Measurements from ENCODE around the gene XRN2. TPM values are rescaled to one million over a fixed set of nuclear protein-coding genes. Genes with fewer than 3 reads are reported as not detected.

The XRN2 gene
- total and polyA plus RNA-seq, 2 of the 13 experiments (the other 11 are each of a cell fraction or from before 2014, with no cell fraction given) = 90.3 to 171 TPM

DNA sequence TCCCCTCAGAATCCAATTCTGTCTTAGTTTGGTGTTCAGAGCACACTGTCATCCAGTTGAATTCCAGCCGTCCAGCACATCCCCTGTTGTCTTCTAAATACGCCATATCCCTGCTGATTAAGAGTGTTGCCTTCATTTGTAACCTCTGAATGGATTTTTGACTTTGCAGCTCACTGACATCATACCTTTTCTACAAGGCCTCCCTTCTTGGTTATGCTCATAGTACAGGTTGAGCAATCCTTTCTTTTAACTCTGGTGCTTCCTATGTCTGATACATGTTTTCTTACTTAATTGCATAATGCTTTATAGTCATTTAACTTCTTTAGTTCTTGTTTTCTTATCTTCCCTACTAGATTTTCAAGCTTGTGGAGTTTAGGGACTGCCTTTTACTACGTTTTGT lies 36.4 kb downstream of the XRN2 start (continued):
- TF ChIP-seq CREB1 (IDR thresholded peaks at IDR 0.05) (no peak), CREB1 (CRISPR knock-in tag; IDR thresholded peaks at IDR 0.05) (peak; percentile 69; the same call in 1 of the 2 replicates), ARNT (IDR thresholded peaks at IDR 0.05) (no peak), ELF3 (CRISPR knock-in tag; IDR thresholded peaks at IDR 0.05) (peak; percentile 72), POGZ (CRISPR knock-in tag; IDR thresholded peaks at IDR 0.05) (peak; percentile 66; the same call in 1 of the 2 replicates), ZNF205 (CRISPR knock-in tag; IDR thresholded peaks at IDR 0.05) (no peak), THAP11 (CRISPR knock-in tag; IDR thresholded peaks at IDR 0.05) (peak; percentile 41; the same call in 1 of the 2 replicates), ZNF180 (CRISPR knock-in tag; IDR thresholded peaks at IDR 0.05; ENCODE audit: borderline replicate concordance, low read depth) (no peak), MIXL1 (CRISPR knock-in tag; IDR thresholded peaks at IDR 0.05) (peak; percentile 48; the same call in 1 of the 2 replicates), ZNF644 (CRISPR knock-in tag; IDR thresholded peaks at IDR 0.05; ENCODE audit: low read depth) (peak; percentile 84), SOX6 (IDR thresholded peaks at IDR 0.05) (no peak), SOX6 (CRISPR knock-in tag; IDR thresholded peaks at IDR 0.05) (peak; percentile 76), ZNF780A (CRISPR knock-in tag; IDR thresholded peaks at IDR 0.05) (no peak), ZSCAN20 (CRISPR knock-in tag; IDR thresholded peaks at IDR 0.05; ENCODE audit: borderline replicate concordance) (no peak), ZNF441 (CRISPR knock-in tag; IDR thresholded peaks at IDR 0.05; ENCODE audit: borderline replicate concordance) (no peak), DMTF1 (CRISPR knock-in tag; IDR thresholded peaks at IDR 0.05) (no peak), KDM5A (IDR thresholded peaks at IDR 0.05; ENCODE audit: borderline replicate concordance, low read length) (no peak), MYNN (CRISPR knock-in tag; IDR thresholded peaks at IDR 0.05; ENCODE audit: low read depth) (no peak), ZGPAT (CRISPR knock-in tag; IDR thresholded peaks at IDR 0.05) (0 out of 2 replicates have a peak, but pooled peaks have one; percentile 24), SOX13 (IDR thresholded peaks at IDR 0.05) (peak; percentile 25; the same call in 1 of the 2 replicates), SOX13 (CRISPR knock-in tag; conservative IDR thresholded peaks at IDR 0.05 in 1 of 2, IDR thresholded peaks at IDR 0.05 in 1 of 2) (peak in 1 of 2 experiments; percentile 56; a peak in 2 of 4 replicates), TCF7 (IDR thresholded peaks at IDR 0.05; ENCODE audit: low read depth) (peak; percentile 46)
- TF ChIP-seq, protein P1, sequence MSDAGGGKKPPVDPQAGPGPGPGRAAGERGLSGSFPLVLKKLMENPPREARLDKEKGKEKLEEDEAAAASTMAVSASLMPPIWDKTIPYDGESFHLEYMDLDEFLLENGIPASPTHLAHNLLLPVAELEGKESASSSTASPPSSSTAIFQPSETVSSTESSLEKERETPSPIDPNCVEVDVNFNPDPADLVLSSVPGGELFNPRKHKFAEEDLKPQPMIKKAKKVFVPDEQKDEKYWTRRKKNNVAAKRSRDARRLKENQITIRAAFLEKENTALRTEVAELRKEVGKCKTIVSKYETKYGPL (CRISPR knock-in tag; IDR thresholded peaks at IDR 0.05) = 0 out of 2 replicates have a peak, but pooled peaks have one; percentile 40
- TF ChIP-seq, protein P2, sequence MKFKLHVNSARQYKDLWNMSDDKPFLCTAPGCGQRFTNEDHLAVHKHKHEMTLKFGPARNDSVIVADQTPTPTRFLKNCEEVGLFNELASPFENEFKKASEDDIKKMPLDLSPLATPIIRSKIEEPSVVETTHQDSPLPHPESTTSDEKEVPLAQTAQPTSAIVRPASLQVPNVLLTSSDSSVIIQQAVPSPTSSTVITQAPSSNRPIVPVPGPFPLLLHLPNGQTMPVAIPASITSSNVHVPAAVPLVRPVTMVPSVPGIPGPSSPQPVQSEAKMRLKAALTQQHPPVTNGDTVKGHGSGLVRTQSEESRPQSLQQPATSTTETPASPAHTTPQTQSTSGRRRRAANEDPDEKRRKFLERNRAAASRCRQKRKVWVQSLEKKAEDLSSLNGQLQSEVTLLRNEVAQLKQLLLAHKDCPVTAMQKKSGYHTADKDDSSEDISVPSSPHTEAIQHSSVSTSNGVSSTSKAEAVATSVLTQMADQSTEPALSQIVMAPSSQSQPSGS (CRISPR knock-in tag; IDR thresholded peaks at IDR 0.05) = peak; percentile 91; the same call in 1 of the 2 replicates
- TF ChIP-seq, protein P3, sequence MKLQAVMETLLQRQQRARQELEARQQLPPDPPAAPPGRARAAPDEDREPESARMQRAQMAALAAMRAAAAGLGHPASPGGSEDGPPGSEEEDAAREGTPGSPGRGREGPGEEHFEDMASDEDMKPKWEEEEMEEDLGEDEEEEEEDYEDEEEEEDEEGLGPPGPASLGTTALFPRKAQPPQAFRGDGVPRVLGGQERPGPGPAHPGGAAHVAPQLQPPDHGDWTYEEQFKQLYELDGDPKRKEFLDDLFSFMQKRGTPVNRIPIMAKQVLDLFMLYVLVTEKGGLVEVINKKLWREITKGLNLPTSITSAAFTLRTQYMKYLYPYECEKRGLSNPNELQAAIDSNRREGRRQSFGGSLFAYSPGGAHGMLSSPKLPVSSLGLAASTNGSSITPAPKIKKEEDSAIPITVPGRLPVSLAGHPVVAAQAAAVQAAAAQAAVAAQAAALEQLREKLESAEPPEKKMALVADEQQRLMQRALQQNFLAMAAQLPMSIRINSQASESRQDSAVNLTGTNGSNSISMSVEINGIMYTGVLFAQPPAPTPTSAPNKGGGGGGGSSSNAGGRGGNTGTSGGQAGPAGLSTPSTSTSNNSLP (IDR thresholded peaks at IDR 0.05; ENCODE audit: low read depth, low read length) = peak; percentile 62

Data from HepG2 (cell line).